GM23338 (cell line): ENCODE measurements around the gene MPHOSPH6. TPM values are rescaled to one million over a fixed set of nuclear protein-coding genes. Genes with fewer than 3 reads are reported as not detected.

Source experiments
- ATAC-seq: fragments of 200-7000 bp; cut with Tn5 transposase; 3 replicates; pipeline ENCODE4 v1.9.1; 2020
- DNase-seq: peaks from one replicate; pipeline ENCODE4 v3.0.0-alpha.2; 2015; ENCODE audit warnings: low spot score
- H2AFZ ChIP-seq: fragments of 200-600 bp; sonication (generic); 2 replicates; pipeline ENCODE4 v1.8.0; 2016; ENCODE audit warnings: antibody characterized with exemption, mild to moderate bottlenecking, moderate library complexity
- H3F3A ChIP-seq: fragments of 200-600 bp; sonication (generic); replicated peaks from 2 replicates; pipeline ENCODE4 v1.8.0; 2017; ENCODE audit warnings: antibody characterized with exemption, mixed run types, low read depth
- H3K27ac ChIP-seq: fragments of 200-600 bp; sonication (generic); 2 replicates; pipeline ENCODE4 v1.6.1; 2016; ENCODE audit warnings: low read depth
- H3K27me3 ChIP-seq: fragments of 200-600 bp; sonication (generic); 2 replicates; pipeline ENCODE4 v1.8.0; 2016; ENCODE audit warnings: mild to moderate bottlenecking, mixed run types, moderate library complexity; ENCODE audit not compliant: insufficient read depth
- H3K36me3 ChIP-seq: fragments of 200-600 bp; sonication (generic); 2 replicates; pipeline ENCODE4 v1.8.0; 2016; ENCODE audit warnings: mild to moderate bottlenecking; ENCODE audit not compliant: insufficient read depth
- H3K4me1 ChIP-seq: fragments of 200-600 bp; sonication (generic); 2 replicates; pipeline ENCODE4 v1.8.0; 2016; ENCODE audit warnings: mild to moderate bottlenecking, moderate library complexity; ENCODE audit not compliant: insufficient read depth
- H3K4me2 ChIP-seq: fragments of 200-600 bp; sonication (generic); 2 replicates; pipeline ENCODE4 v1.7.1; 2017; ENCODE audit warnings: mixed run types
- H3K4me3 ChIP-seq: fragments of 200-600 bp; sonication (generic); 2 replicates; pipeline ENCODE4 v1.6.1; 2016; ENCODE audit warnings: mixed run types
- H3K79me2 ChIP-seq: fragments of 200-600 bp; sonication (generic); replicated peaks from 2 replicates; pipeline ENCODE4 v1.8.0; 2017; ENCODE audit warnings: mild to moderate bottlenecking; ENCODE audit not compliant: insufficient read depth
- H3K9me2 ChIP-seq: fragments of 200-600 bp; sonication (generic); 2 replicates; pipeline ENCODE4 v1.8.0; 2017; ENCODE audit not compliant: insufficient read depth
- H4K20me1 ChIP-seq: fragments of 200-600 bp; sonication (generic); replicated peaks from 2 replicates; pipeline ENCODE4 v1.8.0; 2017; ENCODE audit warnings: mild to moderate bottlenecking; ENCODE audit not compliant: insufficient read depth
- H3K27ac Mint-ChIP-seq: 2 replicates; pipeline ENCODE4 v1.8.0; 2020; ENCODE audit warnings: inconsistent platforms, mild to moderate bottlenecking, moderate library complexity, mixed read lengths
- H3K27me3 Mint-ChIP-seq: 3 replicates; pipeline ENCODE4 v1.8.0; 2022; ENCODE audit warnings: low read depth, mild to moderate bottlenecking, moderate library complexity, mixed read lengths, inconsistent platforms; ENCODE audit not compliant: insufficient read depth, poor library complexity
- H3K36me3 Mint-ChIP-seq: 3 replicates; pipeline ENCODE4 v1.8.0; 2021; ENCODE audit warnings: low read depth, mild to moderate bottlenecking, inconsistent platforms, moderate library complexity, mixed read lengths
- H3K4me1 Mint-ChIP-seq: 3 replicates; pipeline ENCODE4 v1.8.0; 2020; ENCODE audit warnings: mild to moderate bottlenecking, inconsistent platforms, mixed read lengths
- H3K4me3 Mint-ChIP-seq: 3 replicates; pipeline ENCODE4 v1.8.0; 2021; ENCODE audit warnings: moderate library complexity, mild to moderate bottlenecking, inconsistent platforms, mixed read lengths
- H3K9me3 Mint-ChIP-seq: 3 replicates; pipeline ENCODE4 v1.8.0; 2020; ENCODE audit warnings: moderate library complexity, mild to moderate bottlenecking, inconsistent platforms, mixed read lengths
- CREB1 ChIP-seq: fragments of 250-450 bp; sonication (Bioruptor Pico); IDR thresholded peaks from 2 replicates; pipeline ENCODE4 v1.5.0; 2020; ENCODE audit warnings: low read depth, mild to moderate bottlenecking, moderate library complexity
- CTCF ChIP-seq, 2 experiments: fragments of 200-600 bp in 1 of 2; sonication (generic) in 1 of 2; conservative IDR thresholded peaks; 2 replicates each; pipeline versions ENCODE4 v1.5.1 to v1.6.1; 2016 to 2017; ENCODE audit warnings: antibody characterized with exemption in 2 of 2, low read depth in 2 of 2, mild to moderate bottlenecking in 2 of 2, moderate library complexity in 1 of 2
- ETS1 ChIP-seq: IDR thresholded peaks from 2 replicates; pipeline ENCODE4 v1.6.1; 2016; ENCODE audit warnings: antibody characterized with exemption
- EZH2phosphoT487 ChIP-seq: fragments of 200-600 bp; sonication (generic); IDR thresholded peaks from one replicate; pipeline ENCODE4 v1.8.1; 2018; ENCODE audit warnings: antibody characterized with exemption; ENCODE audit not compliant: unreplicated experiment
- NANOG ChIP-seq: IDR thresholded peaks from 2 replicates; pipeline ENCODE4 v1.6.1; 2016; ENCODE audit warnings: antibody characterized with exemption, borderline replicate concordance
- POLR2AphosphoS5 ChIP-seq: IDR thresholded peaks from 2 replicates; pipeline ENCODE4 v1.6.1; 2016; ENCODE audit warnings: antibody characterized with exemption, low read depth
- REST ChIP-seq: IDR thresholded peaks from one replicate; pipeline ENCODE4 v1.6.1; 2018; ENCODE audit warnings: antibody characterized with exemption; ENCODE audit not compliant: unreplicated experiment
- STAT1 ChIP-seq: IDR thresholded peaks from one replicate; pipeline ENCODE4 v1.6.1; 2016; ENCODE audit warnings: antibody characterized with exemption; ENCODE audit not compliant: unreplicated experiment
- ZNF114 ChIP-seq: fragments of 250-450 bp; sonication (Bioruptor Pico); IDR thresholded peaks from 2 replicates; pipeline ENCODE4 v1.5.0; 2020; ENCODE audit warnings: mild to moderate bottlenecking, moderate library complexity
- ZNF331 ChIP-seq: fragments of 250-450 bp; sonication (Bioruptor Pico); IDR thresholded peaks from 2 replicates; pipeline ENCODE4 v1.5.0; 2020; ENCODE audit warnings: low read depth, mild to moderate bottlenecking, moderate library complexity
- polyA plus RNA-seq: library from polyadenylated mRNA; unstranded; fragments of >200 nt; fragmentation: Nextera tagmentation; extraction: Ambion mirVana; gene quantifications from 2 replicates; pipeline ENCODE4 v1.2.1, GENCODE V29; 2016
- total RNA-seq: library from RNA; depleted of rRNA; stranded (reverse); fragments of >200 nt; shearing (Covaris generic); gene quantifications from 2 replicates; pipeline ENCODE4 v1.2.3, GENCODE V29; 2014

MPHOSPH6 gene
- total and polyA plus RNA-seq, 2 experiments from 2014 or later = 40.8 to 94.7 TPM

- H3K4me3 ChIP-seq = no peak overlapping the region
- Mint-ChIP-seq H3K36me3 (peaks cover 67% of the 10 kb centered on the region), H3K9me3 (no peaks in the 10 kb centered on the region), H3K4me1 (peaks cover 11% of the 10 kb centered on the region; the same call in 2 of the 3 replicates), H3K27ac (peak overlapping the region; percentile 16), H3K27me3 (no peaks in the 10 kb centered on the region), H3K4me3 (no peak overlapping the region)
- no peak for ATAC-seq
- peaks cover 5% of the 10 kb centered on the region for H3K36me3 ChIP-seq
- H2AFZ ChIP-seq = no peak overlapping the region
- DNase-seq = no peak
- peaks cover 7% of the 10 kb centered on the region; the same call in 1 of the 2 replicates for H3K4me1 ChIP-seq
- no peaks in the 10 kb centered on the region for H3K27me3 ChIP-seq
- no peak for TF ChIP-seq CTCF (conservative IDR thresholded peaks at IDR 0.05; ENCODE audit: low read depth in 2 of 2)
- no peak for TF ChIP-seq STAT1
- no peak overlapping the region for H3K4me2 ChIP-seq
- peaks cover 10% of the 10 kb centered on the region for H4K20me1 ChIP-seq
- H3K27ac ChIP-seq = no peak overlapping the region
- no peaks in the 10 kb centered on the region for H3F3A ChIP-seq
- peaks cover 77% of the 10 kb centered on the region for H3K79me2 ChIP-seq
- H3K9me2 ChIP-seq = no peaks in the 10 kb centered on the region
Observed at GRCh38 chr16:82157534-82157812, 12.6 kb downstream of the MPHOSPH6 start.

GRCh38 chr16:82156761-82157533 is 13.1 kb downstream of the MPHOSPH6 start:
- ATAC-seq (no peak), DNase-seq (no peak)
- Mint-ChIP-seq H3K9me3 (no peaks in the 10 kb centered on the region), H3K4me1 (peaks cover 16% of the 10 kb centered on the region), H3K27ac (peak overlapping the region; percentile 16; the same call in 1 of the 2 replicates), H3K4me3 (no peak overlapping the region), H3K27me3 (no peaks in the 10 kb centered on the region), H3K36me3 (peaks cover 62% of the 10 kb centered on the region)
- H3K36me3 ChIP-seq = peaks cover under 1% of the 10 kb centered on the region
- no peaks in the 10 kb centered on the region for H3K9me2 ChIP-seq
- no peak overlapping the region for H2AFZ ChIP-seq
- no peak overlapping the region for H3K27ac ChIP-seq
- peaks cover 9% of the 10 kb centered on the region for H3K4me1 ChIP-seq
- no peak overlapping the region for H3K4me3 ChIP-seq
- H3F3A ChIP-seq = no peaks in the 10 kb centered on the region
- H3K27me3 ChIP-seq = no peaks in the 10 kb centered on the region
- H4K20me1 ChIP-seq = peaks cover 10% of the 10 kb centered on the region
- TF ChIP-seq POLR2AphosphoS5 (no peak), CTCF (conservative IDR thresholded peaks at IDR 0.05; ENCODE audit: low read depth in 2 of 2) (no peak), NANOG (no peak), ETS1 (no peak), CREB1 (CRISPR knock-in tag) (no peak), REST (no peak), EZH2phosphoT487 (no peak), ZNF114 (no peak), ZNF331 (CRISPR knock-in tag) (no peak)
- H3K79me2 ChIP-seq = peaks cover 77% of the 10 kb centered on the region
- H3K4me2 ChIP-seq = no peak overlapping the region
